Activated CD4-positive, alpha-beta T cell treated with anti-CD3 and anti-CD28 coated beads for 4 hours (primary cell): ENCODE results near the gene SYTL1.
A peak's percentile ranks its signal among the peaks of the same experiment; 100 is the strongest.
"Not testable (repeated sequence)": the region's sequence is repeated elsewhere in the genome, so short reads cannot be mapped to it uniquely, and the experiment has no call there.

Experiments
- DNase-seq, 2 donors: peaks; one replicate each; pipeline ENCODE4 v3.0.0-alpha.2; 2020

SYTL1 gene

DNA sequence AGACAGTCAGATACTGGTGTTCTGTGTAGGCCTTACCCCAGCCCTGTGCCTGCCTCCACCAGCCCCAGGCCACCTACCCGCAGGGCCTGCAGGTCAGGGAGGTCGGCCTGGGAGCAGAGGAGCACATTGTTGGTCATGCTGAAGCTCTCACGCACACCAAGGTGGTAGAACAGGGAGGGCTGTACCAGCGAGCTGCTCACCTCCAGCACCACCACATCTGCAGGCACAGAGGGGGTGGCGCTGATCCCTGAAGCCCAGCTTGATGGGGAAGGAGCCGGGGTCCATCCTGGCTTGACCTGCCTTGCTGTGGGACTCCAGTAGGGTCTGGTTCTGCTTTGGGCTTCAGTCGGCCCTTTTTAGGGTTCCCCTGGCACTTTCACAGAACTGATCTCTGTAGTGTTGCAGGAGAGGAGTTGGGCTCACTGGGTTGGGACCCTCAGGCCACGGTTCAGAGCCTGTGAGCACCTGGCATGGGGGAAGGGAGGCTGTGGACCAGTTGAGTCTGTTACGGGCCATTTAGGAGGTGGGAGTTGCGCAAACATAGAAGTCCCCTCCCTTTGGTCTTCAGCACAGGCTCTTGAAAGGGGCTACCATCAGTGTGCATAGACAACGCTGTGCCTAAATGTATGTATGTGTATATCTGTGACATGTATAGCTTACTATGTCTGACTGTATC, 23.0 kb downstream of the SYTL1 start:
- no peak for DNase-seq

DNA sequence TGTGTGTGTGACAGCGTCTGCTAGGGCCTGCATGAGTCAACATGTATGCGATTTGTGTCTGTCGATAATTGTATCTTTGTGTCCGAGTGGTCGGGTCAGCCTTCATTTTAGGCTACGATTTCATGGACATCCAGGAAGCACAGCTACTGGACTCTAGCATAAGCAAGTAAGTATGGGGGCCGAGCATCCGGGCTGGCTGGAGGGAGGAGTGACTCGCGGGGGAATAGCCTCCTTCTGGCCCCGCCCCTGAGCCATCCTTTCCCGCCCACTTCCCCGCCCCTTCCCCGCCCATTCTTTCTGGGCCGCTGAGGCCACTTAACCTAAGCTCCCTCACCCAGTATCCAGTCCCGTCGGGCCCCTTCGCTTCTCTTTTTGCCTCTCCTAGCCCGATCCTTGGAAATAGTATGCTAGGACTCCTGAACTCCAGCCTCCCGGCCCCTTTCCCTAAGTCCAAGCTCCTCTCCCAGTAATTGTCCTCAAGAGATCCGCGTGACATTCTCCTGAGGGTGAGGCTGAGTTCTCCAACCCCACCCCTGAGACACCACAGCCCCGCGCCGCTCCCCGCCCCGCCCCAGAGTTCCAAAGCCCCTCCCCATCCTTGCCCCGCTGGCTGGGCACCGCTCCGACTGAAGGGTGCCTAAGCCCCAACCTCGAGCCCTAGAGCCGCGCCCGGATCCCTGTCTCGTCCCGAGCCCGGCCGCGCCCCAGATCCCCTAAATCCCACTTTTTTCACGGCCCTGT, 23.7 kb downstream of the SYTL1 start:
- peak; percentile 75 for DNase-seq

DNA sequence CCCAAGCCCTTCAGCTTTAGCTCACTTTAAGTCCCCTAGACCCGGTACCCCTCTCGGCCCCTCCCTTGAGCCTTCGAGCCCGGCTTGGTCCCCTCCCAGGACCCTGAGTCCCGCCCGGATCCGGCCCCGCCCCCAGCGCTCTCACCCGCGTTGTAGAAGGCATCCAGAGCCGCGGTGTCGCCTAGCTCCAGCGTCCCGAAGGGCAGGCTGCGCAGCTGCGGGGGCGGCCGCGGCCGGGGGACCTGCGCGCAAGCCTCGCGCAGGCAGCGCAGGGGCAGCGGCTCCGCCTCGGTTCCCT, 24.2 kb downstream of the SYTL1 start:
- DNase-seq: peak; percentile 62 to 63

DNA sequence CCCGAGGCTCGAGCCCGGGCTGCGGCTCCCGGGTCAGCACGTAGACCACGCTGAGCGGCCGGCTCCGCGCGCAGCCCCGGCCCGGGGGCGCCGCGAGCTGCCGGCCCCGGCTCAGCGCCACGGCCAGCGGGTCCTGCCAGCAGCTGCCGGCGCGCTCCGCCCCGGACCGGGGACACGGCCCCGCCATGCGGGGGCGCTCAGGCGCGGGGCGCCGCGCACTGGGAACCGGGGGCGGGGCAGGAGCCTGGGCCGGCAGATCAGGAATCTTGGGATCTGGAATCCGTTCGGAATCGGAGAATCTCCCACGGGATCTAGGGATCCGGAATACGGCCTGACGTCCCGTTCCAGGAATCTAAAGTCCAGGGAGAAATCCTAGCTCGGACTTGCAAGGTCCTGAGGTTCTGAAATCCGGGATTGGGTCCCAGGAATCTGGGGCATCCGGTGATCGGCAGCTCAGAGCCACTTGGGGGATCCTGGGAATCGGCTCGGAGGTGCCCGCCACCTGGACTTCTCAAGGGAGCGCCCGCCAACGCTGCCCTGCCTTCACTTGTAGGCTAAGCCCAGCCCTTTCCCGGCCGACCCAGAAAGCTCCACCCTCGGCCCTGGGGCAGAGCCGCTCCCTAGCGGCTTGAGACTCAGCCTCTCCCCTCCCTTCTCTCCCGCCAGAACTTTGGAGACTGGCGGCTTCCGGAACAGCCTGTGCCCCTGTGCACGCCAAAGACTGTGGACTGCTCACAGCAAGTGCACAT, 24.8 kb downstream of the SYTL1 start, which contains the start of gene MAP3K6:
TSS of gene MAP3K6 (minus strand) at position 551 of the 749 bp plus-strand sequence. CDS start at position 187, 364 bp downstream.
- peak in 1 of 2 donors; percentile 26 for DNase-seq

DNA sequence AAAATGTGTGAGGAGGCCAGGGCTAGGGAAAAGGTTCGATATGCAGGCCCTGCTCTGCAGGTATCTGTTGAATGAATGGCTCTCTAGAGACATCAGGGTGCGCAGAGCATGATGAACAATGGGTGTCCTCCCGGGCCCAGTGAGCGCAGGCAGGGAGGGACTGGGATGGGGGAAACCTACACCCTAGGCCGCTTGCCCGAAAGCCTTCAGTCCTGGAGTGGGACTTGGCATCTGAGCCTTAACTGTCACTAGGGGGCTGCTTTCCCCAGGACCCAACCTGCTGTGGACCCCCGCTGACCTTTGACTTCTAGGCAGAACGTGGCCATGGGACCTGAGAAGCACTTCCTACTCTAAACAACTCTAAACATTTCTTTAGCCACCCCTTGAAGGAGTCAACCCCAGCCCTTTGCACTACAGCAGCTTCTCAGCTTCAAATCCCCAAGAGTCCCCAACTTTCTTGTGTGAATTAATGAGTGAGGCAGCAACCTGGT, 25.4 kb downstream of the SYTL1 start:
- no peak for DNase-seq

DNA sequence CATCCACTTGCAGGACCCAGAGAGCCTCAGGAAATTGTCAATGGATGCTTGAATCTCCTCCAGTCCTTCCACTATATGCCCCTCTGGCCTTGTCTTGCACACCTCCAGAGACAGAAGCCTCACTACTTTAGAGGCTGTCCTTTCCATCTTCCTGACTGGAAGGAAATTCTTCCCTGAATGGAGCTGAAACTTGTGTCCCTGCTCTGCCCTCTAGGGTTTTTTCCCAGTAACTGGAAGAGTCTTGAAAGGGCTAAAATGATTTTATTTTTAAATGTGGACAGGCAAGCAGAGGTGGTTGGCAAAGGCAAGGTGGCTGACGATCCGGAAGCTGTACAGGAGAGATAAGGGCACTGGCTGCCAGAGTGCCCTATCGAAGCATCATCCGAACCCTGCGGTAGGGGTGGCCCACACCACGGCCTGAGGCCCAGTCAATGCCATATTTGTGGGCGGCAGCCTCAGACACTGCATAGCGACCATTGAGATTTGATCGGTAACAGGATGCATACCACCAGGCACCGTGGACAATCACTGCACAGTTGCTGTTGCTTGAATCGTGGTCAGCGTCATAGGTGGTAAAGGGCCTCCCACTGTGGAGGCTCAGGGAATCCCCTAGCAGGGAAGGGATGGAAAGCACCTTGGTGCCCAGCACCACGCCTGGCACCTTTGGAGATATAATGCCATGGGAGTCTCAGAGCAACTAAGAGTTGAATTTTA, 27.2 kb downstream of the SYTL1 start:
- no peak for DNase-seq

DNA sequence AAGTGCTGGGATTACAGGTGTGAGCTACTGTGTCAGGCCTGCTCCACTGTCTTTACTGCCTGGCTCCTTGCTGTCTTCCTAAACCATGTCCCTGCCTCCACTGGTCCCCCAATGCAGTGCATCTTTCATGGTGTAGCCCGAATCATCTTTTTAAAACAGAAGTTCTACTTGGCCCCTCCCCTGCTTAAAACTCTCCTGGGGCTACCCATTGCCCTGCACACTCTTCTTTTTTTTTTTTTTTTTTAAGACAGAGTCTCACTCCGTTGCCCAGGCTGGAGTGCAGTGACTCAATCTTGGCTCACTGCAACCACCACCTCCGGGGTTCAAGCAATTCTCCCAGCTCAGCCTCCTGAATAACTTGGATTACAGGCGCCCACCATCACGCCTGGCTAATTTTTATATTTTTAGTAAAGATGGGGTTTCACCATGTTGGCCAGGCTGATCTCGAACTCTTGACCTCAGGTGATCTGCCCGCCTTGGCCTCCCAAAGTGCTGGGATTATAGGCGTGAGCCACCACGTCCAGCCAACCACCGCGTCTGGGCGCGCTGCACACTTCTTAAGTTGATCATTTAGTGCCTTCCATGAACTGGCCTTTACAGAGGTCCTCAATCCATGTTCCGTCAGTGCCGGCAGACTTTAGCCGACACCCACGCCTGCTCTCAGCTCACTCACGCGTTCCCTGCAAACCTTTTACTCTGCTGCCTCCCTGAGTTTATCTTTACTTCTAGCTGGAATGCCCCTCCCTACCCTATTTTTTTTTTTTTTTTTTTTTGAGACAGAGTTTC, 30.4 kb downstream of the SYTL1 start:
- DNase-seq: no peak

DNA sequence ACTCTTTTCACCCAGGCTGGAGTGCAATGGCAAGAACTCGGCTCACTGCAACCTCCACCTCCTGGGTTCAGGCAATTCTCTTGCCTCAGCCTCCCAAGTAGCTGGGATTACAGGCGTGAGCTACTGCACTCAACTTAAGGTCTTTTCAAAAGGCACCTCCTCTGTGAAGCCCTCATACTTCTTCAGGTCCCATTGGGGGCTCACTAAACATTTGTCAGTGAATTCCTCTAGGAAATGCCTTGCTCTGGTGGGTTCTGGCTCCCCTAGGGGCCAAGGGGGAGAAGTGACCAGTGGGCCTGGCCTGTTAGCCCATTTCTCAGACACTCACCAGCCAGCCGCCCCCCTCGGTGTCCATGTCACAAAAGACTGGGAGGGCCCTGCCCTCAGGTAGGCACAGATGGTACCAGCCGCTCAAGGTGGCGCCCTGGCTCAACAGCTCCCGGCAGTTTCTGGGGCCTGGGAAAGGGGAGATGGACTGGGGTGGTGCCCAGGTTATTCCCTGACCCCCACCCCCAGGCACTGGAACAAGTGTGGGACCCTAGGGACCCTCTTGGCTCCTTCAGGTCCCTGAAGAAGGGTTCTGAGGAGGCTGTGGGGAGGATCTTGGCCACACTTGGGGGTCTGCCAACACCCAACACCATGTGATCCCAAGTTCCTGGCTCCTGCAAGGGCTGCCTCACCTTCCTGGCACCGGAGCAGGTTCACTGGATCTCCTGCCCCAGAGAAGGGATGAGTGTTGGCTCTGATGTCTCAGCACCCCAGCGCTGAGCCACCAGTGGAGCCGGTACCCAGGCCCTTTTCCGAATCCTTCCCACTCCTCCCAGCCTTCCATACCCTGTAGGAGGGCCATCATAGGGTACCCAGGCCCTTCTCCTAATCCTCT, 31.2 kb downstream of the SYTL1 start:
- DNase-seq: no peak

DNA sequence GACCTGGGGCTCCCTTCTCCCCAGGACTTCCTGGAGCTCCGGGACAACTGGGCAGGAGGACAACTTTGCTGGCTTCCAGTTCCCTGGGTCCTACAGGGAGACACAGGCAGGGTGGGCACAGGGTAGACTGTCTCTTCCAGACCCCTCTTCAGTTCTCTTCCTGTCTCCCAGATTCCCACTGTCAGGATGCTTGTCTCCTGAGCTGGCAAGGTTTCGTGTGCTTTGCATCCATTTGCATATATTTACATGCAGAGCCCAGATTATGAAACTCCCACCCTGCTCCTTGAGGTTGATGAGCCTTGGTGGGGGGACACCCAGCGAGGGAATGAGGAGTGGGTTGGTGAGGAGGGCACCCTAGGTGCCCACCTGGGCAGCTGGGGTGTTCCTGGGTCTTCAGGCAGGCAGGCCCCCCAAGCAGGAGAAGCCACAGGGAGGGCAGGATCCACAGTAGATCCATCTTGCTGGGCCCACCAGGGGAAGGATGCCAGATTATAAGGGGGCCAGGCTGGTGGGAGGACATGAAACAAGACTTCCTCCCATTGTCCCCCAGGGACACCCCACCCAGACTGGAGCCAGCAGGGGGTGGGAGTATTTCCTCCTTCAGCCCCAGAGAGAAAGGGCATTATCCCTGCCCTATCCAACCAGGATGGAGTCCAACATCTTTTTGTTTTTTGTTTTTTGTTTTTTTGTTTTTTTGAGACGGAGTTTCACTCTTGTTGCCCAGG, 32.7 kb downstream of the SYTL1 start, which contains the start of gene FCN3:
TSS of gene FCN3 (minus strand) at position 463 of the 725 bp plus-strand sequence. CDS start at position 457, 6 bp downstream.
- DNase-seq: no peak

DNA sequence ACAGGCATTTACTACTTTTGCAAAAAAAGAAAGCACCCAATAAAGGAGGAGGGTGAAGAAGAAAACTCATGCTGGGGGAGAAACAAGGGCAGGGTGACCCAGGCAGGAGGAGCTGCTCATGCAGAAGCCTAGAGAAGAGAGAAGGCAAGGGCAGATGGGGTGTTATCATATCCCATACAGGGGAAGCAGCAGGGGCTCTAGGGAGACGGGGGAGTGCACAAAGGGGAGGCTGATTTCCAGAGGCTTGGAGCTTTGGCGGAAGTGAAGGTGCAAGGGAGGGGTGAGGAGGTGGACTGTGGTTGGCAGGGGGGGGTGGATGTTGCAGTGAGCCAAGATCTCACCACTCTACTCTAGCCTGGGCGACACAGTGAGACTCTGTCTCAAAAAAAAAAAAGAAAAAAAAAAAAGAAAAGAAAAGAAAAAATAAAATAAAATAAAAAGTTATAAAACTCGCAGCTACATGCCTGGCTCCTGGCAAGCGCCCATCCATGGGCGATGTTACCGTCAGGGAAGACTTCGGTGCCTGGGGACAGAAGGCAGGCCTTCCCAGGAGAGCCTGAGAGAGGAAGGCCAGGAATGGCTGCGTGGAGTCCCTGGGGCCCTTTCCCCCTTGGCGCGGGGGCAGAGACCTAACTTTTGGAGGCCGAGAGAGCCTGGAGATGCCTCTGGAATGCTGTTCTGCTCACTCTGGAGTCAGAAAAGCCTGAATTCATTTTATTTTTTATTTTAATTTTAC, 36.1 kb downstream of the SYTL1 start:
- DNase-seq: no peak

DNA sequence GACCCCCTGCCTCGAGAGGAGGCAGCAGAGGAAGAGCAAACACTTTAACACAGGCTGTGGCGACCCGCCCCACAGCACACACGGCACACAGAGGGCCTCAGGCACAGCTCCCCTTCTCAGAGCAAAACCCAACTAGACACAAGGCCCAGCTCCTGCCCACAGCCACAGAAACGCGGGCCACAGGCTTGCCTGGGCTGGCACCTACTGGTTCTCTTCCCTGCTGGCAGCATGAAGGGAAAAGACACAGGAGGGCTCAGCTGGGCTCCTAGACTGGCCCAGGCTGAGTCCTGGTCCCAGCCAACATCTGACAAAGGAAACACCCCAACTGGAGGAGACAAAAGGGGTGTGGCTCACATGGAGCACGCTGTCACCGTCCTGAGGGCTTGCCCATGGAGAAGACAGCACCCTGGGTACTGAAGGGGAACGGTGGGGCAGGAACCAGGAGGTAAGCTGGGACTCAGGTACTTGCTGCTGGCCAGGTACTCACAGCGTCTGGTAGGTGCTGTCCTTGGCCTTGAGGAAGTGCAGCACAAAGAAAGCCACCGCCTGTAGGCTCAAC, 37.8 kb downstream of the SYTL1 start:
- DNase-seq: no peak

DNA sequence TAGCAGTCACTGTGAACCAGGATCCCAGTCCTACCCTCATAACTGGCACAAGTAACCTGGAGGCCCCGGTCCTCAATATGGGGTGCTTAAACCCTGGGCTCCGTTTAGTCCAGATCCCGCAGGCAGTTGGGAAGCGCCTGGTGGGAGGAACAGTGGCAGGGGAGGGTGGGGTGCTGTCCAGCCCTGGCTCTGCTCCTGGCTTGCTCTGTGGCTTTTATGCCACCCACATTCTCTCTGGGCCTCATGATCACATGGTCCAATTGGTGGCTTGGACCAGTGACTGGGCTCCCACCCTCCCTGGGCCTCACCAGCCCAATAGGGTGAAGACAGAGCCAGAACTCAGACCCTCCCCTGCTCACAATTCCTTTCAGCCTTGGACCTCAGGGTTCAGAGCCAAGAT, 38.4 kb downstream of the SYTL1 start:
- no peak for DNase-seq

DNA sequence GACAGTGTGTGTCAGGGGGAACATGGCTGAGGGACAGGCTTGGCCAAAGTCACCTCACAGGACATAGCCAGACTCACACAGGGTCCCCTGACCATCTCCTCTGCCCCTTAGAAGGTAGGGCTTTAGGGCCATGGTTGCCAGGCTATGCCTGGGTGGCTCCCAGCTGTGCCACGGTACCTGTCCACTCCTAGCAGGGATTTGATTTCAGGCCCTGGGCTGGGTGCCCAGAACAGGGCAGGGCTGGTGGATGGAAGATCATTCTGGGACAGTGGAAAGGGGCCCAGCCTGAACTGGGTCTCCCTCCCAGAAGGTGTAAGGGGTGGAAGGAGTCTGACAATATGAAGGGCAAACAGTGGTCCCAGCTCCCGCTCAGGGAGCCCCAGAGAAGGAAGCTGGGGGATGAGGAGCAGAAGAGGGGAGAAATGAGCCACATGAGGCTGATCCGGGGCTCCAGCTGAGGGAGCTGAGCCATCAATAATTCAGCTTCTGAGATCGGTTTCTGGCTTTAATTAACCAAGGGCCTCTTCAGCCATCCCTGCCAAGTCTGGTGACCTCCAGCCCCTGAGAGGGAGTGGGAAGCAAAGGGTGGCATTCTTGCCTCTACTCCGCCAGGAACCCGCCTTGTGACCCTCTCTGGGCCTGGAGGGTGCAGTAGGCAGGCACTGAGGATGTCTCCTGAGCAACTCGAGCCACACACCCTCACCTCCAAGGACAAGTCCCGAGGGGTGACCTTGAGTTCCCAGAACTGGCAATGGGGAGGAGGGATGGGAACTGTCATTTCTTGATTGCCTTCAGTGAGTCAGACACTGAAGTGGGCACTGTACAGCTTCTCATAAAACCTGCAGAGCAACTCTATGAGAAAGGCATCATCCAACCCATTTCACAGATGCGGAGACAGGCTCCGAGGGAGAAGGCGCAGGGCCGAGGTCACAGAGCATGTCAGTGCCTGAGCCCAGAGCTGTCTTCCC, 39.2 kb downstream of the SYTL1 start:
- no peak for DNase-seq

DNA sequence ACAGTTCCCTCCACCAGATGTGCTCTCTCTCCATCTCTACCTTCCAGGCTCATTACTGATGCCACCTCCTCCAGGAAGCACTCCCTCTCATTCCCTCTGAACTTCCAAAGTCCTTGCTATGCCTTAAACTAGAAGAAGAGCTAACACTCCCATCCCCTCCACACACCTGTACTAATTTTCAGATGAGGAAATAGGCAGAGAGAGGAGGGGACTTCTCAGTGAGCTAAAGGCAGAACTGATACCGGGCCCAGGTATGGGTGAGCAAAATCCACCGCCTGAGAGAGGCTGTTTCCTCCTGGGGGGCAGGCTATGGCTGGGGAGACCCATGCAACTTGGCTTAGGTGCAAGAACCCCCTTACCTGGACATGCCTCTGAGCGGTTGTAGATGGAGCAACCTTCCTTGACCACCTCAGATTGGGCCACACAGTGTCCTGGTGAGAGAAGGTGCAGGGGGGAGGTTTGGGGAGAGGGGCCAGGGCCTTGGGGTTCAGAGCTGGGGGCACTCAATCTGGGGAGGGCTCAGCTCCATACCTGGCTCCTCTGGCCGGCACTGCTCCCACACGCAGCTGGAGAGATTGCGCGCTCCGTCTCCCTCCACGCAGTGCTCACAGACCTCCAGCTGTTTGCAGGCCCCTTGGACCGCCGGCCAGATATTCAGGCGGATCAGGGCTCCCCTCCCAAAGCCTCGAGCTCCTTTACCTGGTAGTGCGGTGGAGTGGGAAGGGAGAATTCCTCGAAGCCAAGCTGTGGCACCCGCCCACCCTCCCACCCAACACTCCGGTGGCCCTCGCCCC, 40.3 kb downstream of the SYTL1 start:
- DNase-seq: no peak

DNA sequence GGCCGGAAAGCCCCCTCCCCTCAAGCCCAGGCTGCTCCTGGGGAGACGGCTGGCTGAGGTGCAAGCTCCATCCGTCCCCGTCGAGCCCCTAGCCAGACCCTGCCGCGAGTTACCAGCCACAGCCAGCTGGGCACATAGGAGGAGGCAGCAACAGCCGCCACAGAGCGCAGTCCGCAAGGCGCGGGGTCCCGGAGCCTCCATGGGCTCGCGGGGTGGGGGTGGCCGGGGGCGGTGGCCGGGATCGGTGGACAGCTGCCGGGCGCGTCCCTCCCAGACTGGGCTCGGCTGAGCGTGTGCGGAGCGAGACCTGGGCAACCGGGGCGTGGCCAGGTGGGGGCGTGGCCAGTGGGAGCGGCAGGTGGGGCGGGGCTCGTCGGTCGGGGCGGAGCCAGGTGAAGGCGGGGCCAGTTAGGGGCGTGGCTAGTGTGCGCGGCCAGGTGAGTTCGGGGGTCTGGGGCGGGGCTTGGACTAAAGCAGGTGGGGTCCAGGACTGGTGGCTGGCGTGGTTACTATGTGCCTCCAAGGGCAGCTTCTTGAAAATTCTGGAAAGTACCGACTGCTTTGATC, 41.3 kb downstream of the SYTL1 start, which contains the start of gene CD164L2:
TSS of gene CD164L2 (minus strand) at position 295 of the 567 bp plus-strand sequence. CDS start at position 201, 94 bp downstream.
- peak; percentile 40 to 54 for DNase-seq

DNA sequence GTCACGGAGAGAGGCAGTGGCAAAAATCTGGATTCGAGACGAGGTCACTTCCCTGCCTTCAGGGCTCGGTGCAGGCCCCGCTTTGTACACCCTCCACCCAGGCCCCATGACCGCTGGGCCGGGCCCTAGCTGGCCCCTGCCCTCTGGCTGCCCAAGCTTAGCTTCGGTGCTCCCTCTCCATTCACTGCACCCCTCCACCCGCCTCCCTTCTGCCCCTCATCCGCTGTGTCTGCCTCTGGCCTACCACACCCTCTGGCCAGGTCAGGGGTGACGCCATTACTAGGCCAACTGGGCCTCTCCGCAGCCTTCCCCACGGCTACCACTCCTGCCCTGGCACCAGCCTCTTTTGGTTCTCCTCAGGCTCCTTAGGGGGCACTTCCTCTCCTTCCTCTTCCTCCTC, 41.8 kb downstream of the SYTL1 start:
- DNase-seq: no peak

DNA sequence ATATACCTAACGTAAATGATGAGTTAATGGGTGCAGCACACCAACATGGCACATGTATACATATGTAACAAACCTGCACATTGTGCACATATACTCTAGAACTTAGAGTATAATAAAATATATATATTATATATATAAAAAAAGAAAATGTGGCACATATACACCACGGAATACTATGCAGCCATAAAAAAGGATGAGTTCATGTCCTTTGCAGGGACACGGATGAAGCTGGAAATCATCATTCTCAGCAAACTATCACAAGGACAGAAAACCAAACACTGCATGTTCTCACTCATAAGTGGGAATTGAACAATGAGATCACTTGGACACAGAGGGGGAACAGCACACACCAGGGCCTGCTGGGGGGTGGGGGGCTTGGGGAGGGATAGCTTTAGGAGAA, 43.0 kb downstream of the SYTL1 start:
- not testable (repeated sequence) for DNase-seq
